Mesothelial cell of epicardium (in vitro differentiated cells): Measurements from ENCODE around the gene DUSP1. TPM values are rescaled to one million over a fixed set of nuclear protein-coding genes. Genes with fewer than 3 reads are reported as not detected.
A peak's percentile ranks its signal among the peaks of the same experiment; 100 is the strongest.

Source experiments
- DNase-seq, 2 experiments: peaks; one replicate each; pipeline ENCODE4 v3.0.0; 2021; ENCODE audit warnings: low spot score in 2 of 2; ENCODE audit not compliant: unreplicated experiment in 2 of 2
- H3K27ac Mint-ChIP-seq: 2 replicates; pipeline ENCODE4 v1.8.0; 2021; ENCODE audit warnings: mixed read lengths
- H3K27me3 Mint-ChIP-seq: 2 replicates; pipeline ENCODE4 v1.8.0; 2021; ENCODE audit warnings: low read depth, mixed read lengths
- H3K36me3 Mint-ChIP-seq: 2 replicates; pipeline ENCODE4 v1.8.0; 2021; ENCODE audit warnings: mixed read lengths
- H3K4me1 Mint-ChIP-seq: 2 replicates; pipeline ENCODE4 v1.8.0; 2021; ENCODE audit warnings: mixed read lengths
- H3K4me3 Mint-ChIP-seq: 2 replicates; pipeline ENCODE4 v1.8.0; 2021; ENCODE audit warnings: mild to moderate bottlenecking, moderate library complexity, mixed read lengths
- H3K9me3 Mint-ChIP-seq: 2 replicates; pipeline ENCODE4 v1.8.0; 2021; ENCODE audit warnings: mixed read lengths
- total RNA-seq: library from RNA; stranded (reverse); gene quantifications from 3 replicates; pipeline ENCODE4 v1.2.1, GENCODE V29; 2021
- TF ChIP-seq, protein P1 (sequence below): fragments of 200-600 bp; sonication (generic); IDR thresholded peaks from one replicate; pipeline ENCODE4 v1.5.0; 2021; ENCODE audit warnings: antibody characterized with exemption; ENCODE audit not compliant: unreplicated experiment

DUSP1 gene
- total RNA-seq, 1 donor from 2014 or later, result 116 TPM

- peaks cover 2% of the 10 kb centered on the region for H3K36me3 Mint-ChIP-seq
- H3K4me3 Mint-ChIP-seq, result no peak overlapping the region
- peaks cover 14% of the 10 kb centered on the region for H3K4me1 Mint-ChIP-seq
- H3K9me3 Mint-ChIP-seq, result peaks cover 10% of the 10 kb centered on the region
- H3K27me3 Mint-ChIP-seq, result no peaks in the 10 kb centered on the region
- no peak overlapping the region for H3K27ac Mint-ChIP-seq
- DNase-seq, result no peak
- TF ChIP-seq, protein P1, sequence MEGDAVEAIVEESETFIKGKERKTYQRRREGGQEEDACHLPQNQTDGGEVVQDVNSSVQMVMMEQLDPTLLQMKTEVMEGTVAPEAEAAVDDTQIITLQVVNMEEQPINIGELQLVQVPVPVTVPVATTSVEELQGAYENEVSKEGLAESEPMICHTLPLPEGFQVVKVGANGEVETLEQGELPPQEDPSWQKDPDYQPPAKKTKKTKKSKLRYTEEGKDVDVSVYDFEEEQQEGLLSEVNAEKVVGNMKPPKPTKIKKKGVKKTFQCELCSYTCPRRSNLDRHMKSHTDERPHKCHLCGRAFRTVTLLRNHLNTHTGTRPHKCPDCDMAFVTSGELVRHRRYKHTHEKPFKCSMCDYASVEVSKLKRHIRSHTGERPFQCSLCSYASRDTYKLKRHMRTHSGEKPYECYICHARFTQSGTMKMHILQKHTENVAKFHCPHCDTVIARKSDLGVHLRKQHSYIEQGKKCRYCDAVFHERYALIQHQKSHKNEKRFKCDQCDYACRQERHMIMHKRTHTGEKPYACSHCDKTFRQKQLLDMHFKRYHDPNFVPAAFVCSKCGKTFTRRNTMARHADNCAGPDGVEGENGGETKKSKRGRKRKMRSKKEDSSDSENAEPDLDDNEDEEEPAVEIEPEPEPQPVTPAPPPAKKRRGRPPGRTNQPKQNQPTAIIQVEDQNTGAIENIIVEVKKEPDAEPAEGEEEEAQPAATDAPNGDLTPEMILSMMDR, result no peak
These were observed 34.8 kb upstream of the DUSP1 start for GRCh38 chr5:172805736-172806255.

DNA sequence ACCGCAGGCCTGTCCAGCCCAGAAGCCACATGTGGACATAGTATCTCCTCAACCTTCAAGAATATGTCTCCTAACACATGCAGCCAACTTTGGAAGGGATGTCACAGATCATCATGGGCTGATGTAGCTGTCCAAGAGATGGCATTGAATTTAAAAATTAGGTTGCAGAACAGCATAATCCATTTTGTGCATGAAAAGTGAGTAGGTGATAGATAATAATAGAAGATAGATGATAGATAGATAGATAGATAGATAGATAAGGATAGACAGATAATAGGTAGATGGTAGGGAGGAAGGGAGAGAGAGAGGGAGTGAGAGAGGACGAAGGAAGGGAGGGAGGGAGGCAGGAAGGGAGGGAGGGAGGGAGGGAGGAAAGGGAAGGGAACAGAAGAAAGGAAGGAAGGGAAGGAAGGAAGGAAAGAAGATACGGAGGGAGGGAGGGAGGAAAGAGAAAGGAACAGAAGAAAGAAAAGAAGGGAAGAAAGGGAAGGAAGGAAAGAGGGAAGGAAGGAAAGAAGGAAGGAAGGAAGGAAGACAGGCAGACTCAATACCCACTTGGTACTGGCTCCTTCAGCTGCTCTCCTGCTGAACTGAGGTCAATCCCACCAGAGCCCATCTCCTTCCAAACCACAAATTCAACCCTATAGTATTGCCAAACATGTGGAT is 34.2 kb upstream of the DUSP1 start:
- peaks cover 14% of the 10 kb centered on the region for H3K4me1 Mint-ChIP-seq
- no peak overlapping the region for H3K4me3 Mint-ChIP-seq
- peaks cover 2% of the 10 kb centered on the region for H3K36me3 Mint-ChIP-seq
- no peak overlapping the region for H3K27ac Mint-ChIP-seq
- H3K27me3 Mint-ChIP-seq, result no peaks in the 10 kb centered on the region
- TF ChIP-seq, protein P1, result no peak
- no peak for DNase-seq
- peaks cover 4% of the 10 kb centered on the region for H3K9me3 Mint-ChIP-seq

- H3K4me3 Mint-ChIP-seq, result no peak overlapping the region
- H3K36me3 Mint-ChIP-seq, result no peaks in the 10 kb centered on the region
- peaks cover 16% of the 10 kb centered on the region for H3K4me1 Mint-ChIP-seq
- TF ChIP-seq, protein P1, result no peak
- no peak for DNase-seq
- H3K9me3 Mint-ChIP-seq, result no peaks in the 10 kb centered on the region
- H3K27me3 Mint-ChIP-seq, result no peaks in the 10 kb centered on the region
- no peak overlapping the region for H3K27ac Mint-ChIP-seq
These were observed 31.7 kb upstream of the DUSP1 start for GRCh38 chr5:172802567-172803176.

GRCh38 chr5:172802112-172802511 is 31.1 kb upstream of the DUSP1 start:
- TF ChIP-seq, protein P1, result no peak

DNA sequence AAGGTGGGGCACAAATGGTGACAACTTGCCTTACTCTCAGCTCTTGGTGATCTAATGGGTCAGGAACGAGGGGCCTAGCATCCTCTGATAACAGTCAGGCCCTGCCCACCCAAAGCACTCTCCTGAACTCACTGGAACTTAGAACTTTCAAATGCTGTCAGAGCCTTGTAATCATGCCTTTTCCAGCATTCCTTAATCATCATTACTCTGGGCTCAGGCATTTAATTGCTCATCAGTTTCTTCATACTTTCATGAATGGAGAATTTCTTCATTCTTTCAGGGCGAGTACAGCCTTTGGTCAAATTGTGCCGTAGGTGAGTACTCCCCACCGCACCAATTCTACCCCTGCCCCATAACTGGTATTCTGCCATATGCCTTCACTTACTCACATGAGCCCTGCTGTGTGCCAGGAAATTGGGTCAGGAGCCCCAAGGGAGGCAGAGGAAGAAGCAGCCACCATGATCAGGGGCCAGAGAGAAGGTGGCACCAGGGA is 30.2 kb upstream of the DUSP1 start:
- Mint-ChIP-seq H3K27me3 (no peaks in the 10 kb centered on the region), H3K4me3 (no peak overlapping the region), H3K4me1 (peaks cover 6% of the 10 kb centered on the region), H3K36me3 (no peaks in the 10 kb centered on the region), H3K27ac (peak overlapping the region; percentile 55), H3K9me3 (no peaks in the 10 kb centered on the region)
- no peak for DNase-seq
- TF ChIP-seq, protein P1, result no peak

More at GRCh38 chr5:172802112-172802511, 31.1 kb upstream of the DUSP1 start:
- no peak for DNase-seq
- Mint-ChIP-seq H3K27ac (no peak overlapping the region), H3K4me3 (no peak overlapping the region), H3K27me3 (no peaks in the 10 kb centered on the region), H3K4me1 (peaks cover 10% of the 10 kb centered on the region), H3K36me3 (no peaks in the 10 kb centered on the region), H3K9me3 (no peaks in the 10 kb centered on the region)
